HepG2 (cell line): ENCODE data around the gene SLA2. TPM values are rescaled to one million over a fixed set of nuclear protein-coding genes. Genes with fewer than 3 reads are reported as not detected.

Experiments used
- ARID4A ChIP-seq: sonication (generic); formaldehyde crosslinking; IDR thresholded peaks from 2 replicates; pipeline ENCODE4 v1.5.0; 2020; ENCODE audit warnings: mild to moderate bottlenecking, missing genetic modification reagents, borderline replicate concordance
- FOXO1 ChIP-seq: sonication (generic); formaldehyde crosslinking; IDR thresholded peaks from 2 replicates; pipeline ENCODE4 v1.4.0; 2020; ENCODE audit warnings: missing genetic modification reagents
- HMGXB4 ChIP-seq, 2 experiments: sonication (generic) in 1 of 2; formaldehyde crosslinking in 1 of 2; IDR thresholded peaks; 2 replicates each; pipeline versions ENCODE4 v1.4.0 to v1.6.1; 2018 to 2020; ENCODE audit warnings: missing genetic modification reagents in 2 of 2, borderline replicate concordance in 1 of 2, low read depth in 1 of 2, mild to moderate bottlenecking in 1 of 2, missing biosample characterization in 1 of 2
- IRF1 ChIP-seq: sonication (generic); formaldehyde crosslinking; IDR thresholded peaks from 2 replicates; pipeline ENCODE4 v1.4.0; 2020; ENCODE audit warnings: low read depth, mild to moderate bottlenecking, missing genetic modification reagents
- KDM5B ChIP-seq: sonication (generic); formaldehyde crosslinking; IDR thresholded peaks from 2 replicates; pipeline ENCODE4 v1.4.0; 2020; ENCODE audit warnings: missing genetic modification reagents, mild to moderate bottlenecking, borderline replicate concordance
- SIX4 ChIP-seq: sonication (generic); formaldehyde crosslinking; IDR thresholded peaks from 2 replicates; pipeline ENCODE4 v1.4.0; 2020; ENCODE audit warnings: missing genetic modification reagents
- TARDBP ChIP-seq: sonication (generic); formaldehyde crosslinking; IDR thresholded peaks from 2 replicates; pipeline ENCODE4 v1.8.0; 2022; ENCODE audit warnings: mild to moderate bottlenecking, missing genetic modification reagents
- TFDP1 ChIP-seq: IDR thresholded peaks from 2 replicates; pipeline ENCODE4 v1.6.1; 2016; ENCODE audit warnings: missing compliant biosample characterization, missing genetic modification reagents, borderline replicate concordance
- ZIK1 ChIP-seq: sonication (generic); formaldehyde crosslinking; IDR thresholded peaks from 2 replicates; pipeline ENCODE4 v1.5.0; 2020; ENCODE audit warnings: mild to moderate bottlenecking, low read depth, missing genetic modification reagents, borderline replicate concordance
- ZMYM3 ChIP-seq: sonication (generic); formaldehyde crosslinking; IDR thresholded peaks from 2 replicates; pipeline ENCODE4 v1.5.1; 2020; ENCODE audit warnings: mild to moderate bottlenecking, missing genetic modification reagents
- ZNF335 ChIP-seq: sonication (generic); formaldehyde crosslinking; IDR thresholded peaks from 2 replicates; pipeline ENCODE4 v1.4.0; 2020; ENCODE audit warnings: missing genetic modification reagents
- ZNF337 ChIP-seq: sonication (generic); formaldehyde crosslinking; IDR thresholded peaks from 2 replicates; pipeline ENCODE4 v1.5.1; 2020; ENCODE audit warnings: missing genetic modification reagents, low read depth, mild to moderate bottlenecking, borderline replicate concordance
- ZNF350 ChIP-seq: sonication (generic); formaldehyde crosslinking; IDR thresholded peaks from 2 replicates; pipeline ENCODE4 v1.4.0; 2020; ENCODE audit warnings: mild to moderate bottlenecking, low read depth, missing genetic modification reagents, borderline replicate concordance
- ZNF619 ChIP-seq: sonication (generic); formaldehyde crosslinking; IDR thresholded peaks from 2 replicates; pipeline ENCODE4 v1.4.0; 2020; ENCODE audit warnings: mild to moderate bottlenecking, missing genetic modification reagents
- ZNF770 ChIP-seq: sonication (generic); formaldehyde crosslinking; IDR thresholded peaks from 2 replicates; pipeline ENCODE4 v1.5.0; 2020; ENCODE audit warnings: mild to moderate bottlenecking, missing genetic modification reagents
- ZNF850 ChIP-seq: sonication (generic); formaldehyde crosslinking; conservative IDR thresholded peaks from 2 replicates; pipeline ENCODE4 v1.9.0; 2021; ENCODE audit warnings: mild to moderate bottlenecking, missing genetic modification reagents
- ZSCAN21 ChIP-seq: sonication (generic); formaldehyde crosslinking; IDR thresholded peaks from 2 replicates; pipeline ENCODE4 v1.8.0; 2022; ENCODE audit warnings: mild to moderate bottlenecking, missing genetic modification reagents, moderate library complexity, borderline replicate concordance
- polyA plus RNA-seq, 8 experiments: library from polyadenylated mRNA; depleted of rRNA in 3 of 8; stranded (reverse) in 7 of 8; unstranded in 1 of 8; fragments of >200 nt; fragmentation: Illumina TruSeq in 4 of 8; extraction: Trizol in 4 of 8; gene quantifications; 2 replicates each; pipeline versions ENCODE4 v1.2.1 to v1.2.3, GENCODE V29; 2011 to 2016; ENCODE audit warnings: low read depth in 4 of 8, missing spikeins in 1 of 8, mixed read lengths in 1 of 8; ENCODE audit not compliant: insufficient read depth in 1 of 8
- total RNA-seq, 5 experiments: library from RNA; depleted of rRNA; stranded (reverse); fragments of >200 nt; fragmentation: Illumina TruSeq; extraction: Trizol; gene quantifications; 2 replicates each; pipeline ENCODE4 v1.2.3, GENCODE V29; 2016; ENCODE audit warnings: low read depth in 1 of 5

Gene SLA2
- total and polyA plus RNA-seq, 2 of the 13 experiments (the other 11 are each of a cell fraction or from before 2014, with no cell fraction given) = 1.6 to 3.6 TPM

- peak; percentile 74 for TF ChIP-seq ARID4A (CRISPR knock-in tag)
- TF ChIP-seq SIX4 (CRISPR knock-in tag) = 0 out of 2 replicates have a peak, but pooled peaks have one; percentile 14
- TF ChIP-seq TFDP1 (CRISPR knock-in tag) = peak; percentile 15; the same call in 1 of the 2 replicates
- TF ChIP-seq ZNF850 (CRISPR knock-in tag) = no peak
- TF ChIP-seq ZNF770 (CRISPR knock-in tag) = peak; percentile 100
- peak; percentile 57; the same call in 1 of the 2 replicates for TF ChIP-seq TARDBP (CRISPR knock-in tag)
- TF ChIP-seq ZNF619 (CRISPR knock-in tag) = peak; percentile 49
- TF ChIP-seq KDM5B (CRISPR knock-in tag) = peak; percentile 65; the same call in 1 of the 2 replicates
- TF ChIP-seq IRF1 (CRISPR knock-in tag) = no peak
- TF ChIP-seq ZNF335 (CRISPR knock-in tag) = 0 out of 2 replicates have a peak, but pooled peaks have one; percentile 11
- peak; percentile 99 for TF ChIP-seq ZMYM3 (CRISPR knock-in tag)
- TF ChIP-seq HMGXB4 (CRISPR knock-in tag; IDR thresholded peaks at IDR 0.05; ENCODE audit: borderline replicate concordance in 1 of 2, low read depth in 1 of 2) = peak; percentile 83 to 89
- peak; percentile 63 for TF ChIP-seq ZNF350 (CRISPR knock-in tag)
- no peak for TF ChIP-seq ZIK1 (CRISPR knock-in tag)
- 0 out of 2 replicates have a peak, but pooled peaks have one; percentile 37 for TF ChIP-seq FOXO1 (CRISPR knock-in tag)
- peak; percentile 90; the same call in 1 of the 2 replicates for TF ChIP-seq ZNF337 (CRISPR knock-in tag)
- TF ChIP-seq ZSCAN21 (CRISPR knock-in tag) = peak; percentile 11; the same call in 1 of the 2 replicates
Measured at GRCh38 chr20:36632487-36633284, 13.3 kb downstream of the SLA2 start (continued).
